HEK293T (cell line): ENCODE results near the gene HSFX1.
A peak's percentile ranks its signal among the peaks of the same experiment; 100 is the strongest.

Source experiments
- CTCF ChIA-PET: fragments of 350-600 bp; formaldehyde crosslinking; extraction: SDS; loops from one replicate; lab custom pipeline; 2021; ENCODE audit warnings: antibody characterized with exemption, inconsistent platforms; lab: Yijun Ruan, JAX
- POLR2A ChIA-PET: fragments of 350-600 bp; formaldehyde crosslinking; extraction: SDS; loops from one replicate; lab custom pipeline; 2020; ENCODE audit warnings: antibody characterized with exemption, inconsistent platforms; lab: Yijun Ruan, JAX
- DNase-seq: peaks from one replicate; pipeline ENCODE4 v3.0.0; 2012; ENCODE audit warnings: mixed read lengths; ENCODE audit errors: extremely low spot score
- ARNT ChIP-seq: fragments of 450-650 bp; IDR thresholded peaks from 2 replicates; pipeline ENCODE4 v1.6.1; 2017; ENCODE audit warnings: mild to moderate bottlenecking
- BHLHE40 ChIP-seq: fragments of 450-650 bp; IDR thresholded peaks from 2 replicates; pipeline ENCODE4 v1.6.1; 2016; ENCODE audit warnings: mild to moderate bottlenecking, moderate library complexity, borderline replicate concordance
- CTBP1 ChIP-seq: fragments of 450-650 bp; IDR thresholded peaks from 2 replicates; pipeline ENCODE4 v1.6.1; 2016; ENCODE audit warnings: borderline replicate concordance
- ELF4 ChIP-seq: fragments of 450-650 bp; IDR thresholded peaks from 2 replicates; pipeline ENCODE4 v1.6.1; 2017; ENCODE audit warnings: antibody characterized with exemption
- FOXA1 ChIP-seq: fragments of 450-650 bp; IDR thresholded peaks from 2 replicates; pipeline ENCODE4 v1.6.1; 2016; ENCODE audit warnings: mild to moderate bottlenecking
- FOXK2 ChIP-seq: fragments of 450-650 bp; IDR thresholded peaks from 2 replicates; pipeline ENCODE4 v1.6.1; 2016; ENCODE audit warnings: mild to moderate bottlenecking
- FOXM1 ChIP-seq: fragments of 450-650 bp; IDR thresholded peaks from 2 replicates; pipeline ENCODE4 v1.6.1; 2017; ENCODE audit warnings: mild to moderate bottlenecking, borderline replicate concordance
- HDGF ChIP-seq: fragments of 450-650 bp; IDR thresholded peaks from 2 replicates; pipeline ENCODE4 v1.6.1; 2017; ENCODE audit warnings: antibody characterized with exemption, borderline replicate concordance
- L3MBTL2 ChIP-seq: fragments of 450-650 bp; conservative IDR thresholded peaks from 2 replicates; pipeline ENCODE4 v1.6.1; 2016; ENCODE audit warnings: mild to moderate bottlenecking
- LEF1 ChIP-seq: fragments of 450-650 bp; IDR thresholded peaks from 2 replicates; pipeline ENCODE4 v1.6.1; 2017; ENCODE audit warnings: mild to moderate bottlenecking, borderline replicate concordance
- NFRKB ChIP-seq: fragments of 450-650 bp; IDR thresholded peaks from 2 replicates; pipeline ENCODE4 v1.6.1; 2016; ENCODE audit warnings: mild to moderate bottlenecking, moderate library complexity
- PKNOX1 ChIP-seq: fragments of 450-650 bp; IDR thresholded peaks from 2 replicates; pipeline ENCODE4 v1.6.1; 2016
- SP1 ChIP-seq: fragments of 450-650 bp; IDR thresholded peaks from 2 replicates; pipeline ENCODE4 v1.6.1; 2017
- SUZ12 ChIP-seq: fragments of 450-650 bp; IDR thresholded peaks from 2 replicates; pipeline ENCODE4 v1.6.1; 2016; ENCODE audit warnings: mild to moderate bottlenecking
- TARDBP ChIP-seq: fragments of 450-650 bp; IDR thresholded peaks from 2 replicates; pipeline ENCODE4 v1.6.1; 2016
- ZNF384 ChIP-seq: fragments of 450-650 bp; IDR thresholded peaks from 2 replicates; pipeline ENCODE4 v1.6.1; 2016

The HSFX1 gene

GRCh38 chrX:149799938-149800337, 26.1 kb downstream of the HSFX1 start:
- ChIA-PET CTCF (no interaction called here), POLR2A (no interaction called here)
- no peak for TF ChIP-seq HDGF
- no peak for TF ChIP-seq FOXA1
- TF ChIP-seq CTBP1, result no peak
- no peak for TF ChIP-seq BHLHE40
- no peak for TF ChIP-seq NFRKB
- TF ChIP-seq SUZ12, result no peak
- TF ChIP-seq FOXM1, result no peak
- TF ChIP-seq LEF1, result no peak
- no peak for TF ChIP-seq TARDBP
- TF ChIP-seq SP1, result no peak
- no peak for DNase-seq

GRCh38 chrX:149803458-149804062, 29.7 kb downstream of the HSFX1 start:
- TF ChIP-seq NFRKB, result no peak
- no peak for TF ChIP-seq HDGF
- no peak for TF ChIP-seq ARNT
- TF ChIP-seq SP1, result no peak
- no peak for TF ChIP-seq ELF4
- no peak for TF ChIP-seq FOXM1
- TF ChIP-seq L3MBTL2, result no peak
- no peak for TF ChIP-seq BHLHE40
- no peak for TF ChIP-seq FOXK2
- TF ChIP-seq TARDBP, result no peak
- no peak for TF ChIP-seq LEF1
- no peak for TF ChIP-seq SUZ12
- TF ChIP-seq CTBP1, result no peak
- no peak for TF ChIP-seq FOXA1
- no peak for TF ChIP-seq ZNF384
- no peak for DNase-seq
- ChIA-PET CTCF (no interaction called here), POLR2A (no interaction called here)

- CTCF ChIA-PET, result no interaction called here
- TF ChIP-seq FOXA1 (no peak), L3MBTL2 (no peak), PKNOX1 (no peak), FOXM1 (no peak), SP1 (no peak), HDGF (no peak), NFRKB (no peak), ZNF384 (no peak)
- POLR2A ChIA-PET, result no interaction called here
- DNase-seq, result no peak
These were observed 30.2 kb downstream of the HSFX1 start for GRCh38 chrX:149804102-149804501.

- CTCF ChIA-PET, result no interaction called here
- POLR2A ChIA-PET, result no interaction called here
- TF ChIP-seq HDGF, result no peak
- no peak for TF ChIP-seq L3MBTL2
- TF ChIP-seq ELF4, result no peak
- no peak for TF ChIP-seq FOXK2
- TF ChIP-seq BHLHE40, result no peak
- no peak for TF ChIP-seq NFRKB
- TF ChIP-seq SP1, result no peak
- no peak for TF ChIP-seq FOXA1
- TF ChIP-seq SUZ12, result no peak
- no peak for DNase-seq
These were observed 34.0 kb downstream of the HSFX1 start for GRCh38 chrX:149807747-149808458.

GRCh38 chrX:149818652-149819051, 44.8 kb downstream of the HSFX1 start:
- ChIA-PET CTCF (no interaction called here), POLR2A (no interaction called here)
- TF ChIP-seq FOXM1 (no peak), ZNF384 (no peak), ARNT (no peak)
- DNase-seq, result no peak

- no peak for DNase-seq
- CTCF ChIA-PET, result no interaction called here
- POLR2A ChIA-PET, result no interaction called here
- no peak for TF ChIP-seq L3MBTL2
These were observed 45.5 kb downstream of the HSFX1 start for GRCh38 chrX:149819371-149819770.

GRCh38 chrX:149825424-149825823, 51.6 kb downstream of the HSFX1 start:
- CTCF ChIA-PET, result interaction anchor here (0.8 kb wide), 1 partner anchor 23 kb away, joined by 3 read pairs; no protein-coding TSS in a partner anchor
- peak; percentile 39 for DNase-seq
- TF ChIP-seq L3MBTL2 (no peak), NFRKB (no peak), PKNOX1 (no peak), TARDBP (no peak), BHLHE40 (no peak), ZNF384 (no peak), FOXM1 (no peak), FOXK2 (no peak), LEF1 (no peak), SUZ12 (no peak), FOXA1 (no peak)
- POLR2A ChIA-PET, result no interaction called here
